Central memory CD4-positive, alpha-beta T cell (primary cell): ENCODE measurements around the gene NFASC.

Experiments
- DNase-seq: peaks from one replicate; pipeline ENCODE4 v3.0.0; 2022

Gene NFASC

DNA sequence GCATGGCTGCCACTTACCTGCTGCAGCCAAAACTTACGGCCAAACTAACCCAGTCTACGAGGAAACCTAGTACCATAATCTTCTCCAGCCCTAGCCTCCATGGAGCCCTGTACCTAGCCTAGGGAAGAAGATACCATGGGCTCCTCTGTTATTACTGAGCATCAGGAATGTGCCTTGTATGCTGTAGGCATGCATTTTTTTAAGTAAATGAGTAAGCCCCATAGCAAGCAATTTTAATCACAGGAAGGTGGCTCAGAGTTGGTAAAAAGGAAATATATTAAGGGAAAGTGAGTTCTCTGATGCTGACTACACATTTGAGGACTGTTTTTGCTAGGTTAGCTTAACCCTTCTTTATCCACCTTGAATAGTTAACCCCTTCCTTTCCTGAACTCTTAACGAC, 21.2 kb downstream of the NFASC start:
- no peak for DNase-seq

DNA sequence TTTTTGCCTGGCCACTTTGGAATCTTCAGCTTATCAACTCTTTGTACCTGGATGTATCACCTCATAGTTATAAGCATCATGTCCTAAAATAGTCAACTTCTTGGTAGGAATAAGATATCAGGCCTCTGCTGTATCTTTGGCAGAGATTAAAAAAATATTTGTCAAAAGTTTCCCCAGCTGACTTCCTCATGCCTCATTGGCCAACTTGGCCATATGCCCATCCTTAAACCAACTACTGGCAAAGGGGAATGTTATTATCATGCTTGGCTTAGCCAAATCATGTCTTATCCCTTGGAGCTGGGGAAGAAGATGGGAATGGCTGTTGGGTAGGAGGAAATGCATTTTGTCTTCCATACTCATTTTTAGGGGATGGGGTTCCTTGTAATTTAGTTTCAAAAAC, 23.4 kb downstream of the NFASC start:
- DNase-seq = no peak

DNA sequence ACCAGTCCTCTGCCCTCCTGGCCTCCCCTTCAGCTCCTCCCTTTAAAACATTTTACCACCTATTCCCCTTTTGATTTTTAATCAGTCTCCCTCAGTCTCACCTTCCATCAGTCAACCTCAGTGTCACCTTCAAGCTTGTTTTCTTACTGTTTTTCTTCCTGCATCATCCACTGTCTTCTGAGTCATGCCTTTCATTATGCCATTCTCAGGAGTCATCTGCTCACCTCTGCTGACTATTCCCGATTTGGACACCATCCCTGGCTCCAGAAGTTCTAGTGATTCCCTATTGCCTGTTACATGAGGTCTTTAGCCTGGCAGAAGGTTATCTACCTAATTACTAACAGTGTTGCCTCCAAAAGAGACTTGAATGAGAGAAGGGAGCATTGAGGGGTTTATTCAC, 23.9 kb downstream of the NFASC start:
- DNase-seq = no peak

DNA sequence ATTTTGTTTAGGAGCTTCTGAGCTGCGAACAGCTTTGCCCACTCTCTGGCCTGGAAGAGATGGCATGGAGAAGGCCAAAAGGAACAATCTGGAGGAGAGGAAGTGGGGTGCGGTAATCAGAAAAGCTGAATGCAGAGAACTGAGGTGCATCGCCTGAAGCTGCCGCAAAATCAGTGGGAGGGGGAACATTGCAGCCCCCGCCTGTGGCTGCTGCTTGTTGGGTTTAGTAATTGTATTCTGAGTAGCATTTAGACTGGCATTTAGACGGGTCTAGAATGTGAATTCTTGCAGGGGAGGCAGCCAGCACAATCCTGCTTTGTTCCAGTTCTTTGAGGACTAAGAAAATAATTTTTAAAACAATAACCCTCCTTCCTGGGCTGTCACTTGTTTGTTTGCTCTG, 25.4 kb downstream of the NFASC start:
- DNase-seq = no peak

DNA sequence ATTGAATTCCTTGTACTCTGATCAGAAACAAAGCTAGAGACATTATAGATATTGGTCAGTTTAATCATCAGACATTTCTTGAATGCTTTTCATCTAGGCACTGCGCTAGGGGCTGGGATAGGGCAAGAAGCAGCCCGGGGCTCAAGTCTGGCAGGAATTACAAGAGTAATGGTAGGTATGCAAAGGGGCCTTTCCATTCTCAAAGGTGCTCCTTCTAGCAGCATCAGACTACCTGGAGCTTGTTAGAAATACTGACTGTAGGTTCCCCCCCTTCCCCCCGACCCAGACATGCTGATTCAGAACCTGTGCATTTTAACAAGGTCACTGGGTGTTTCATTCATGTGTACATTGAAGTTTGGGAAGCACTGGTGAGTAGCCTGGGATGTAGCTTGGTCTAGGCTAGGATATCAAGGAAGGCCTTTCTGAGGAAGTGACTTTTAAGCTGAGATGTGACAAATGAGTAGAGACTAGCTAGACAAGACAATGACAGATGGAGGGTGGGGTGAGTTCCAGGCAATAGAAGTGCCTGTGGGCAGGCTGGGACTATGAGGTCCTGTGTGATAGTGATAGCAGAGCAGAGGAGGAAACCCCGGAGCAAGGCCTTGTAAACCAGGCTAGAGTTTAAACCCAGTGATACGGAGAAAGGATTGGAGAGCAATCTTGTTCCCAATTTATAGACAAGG, 26.3 kb downstream of the NFASC start:
- DNase-seq = no peak

DNA sequence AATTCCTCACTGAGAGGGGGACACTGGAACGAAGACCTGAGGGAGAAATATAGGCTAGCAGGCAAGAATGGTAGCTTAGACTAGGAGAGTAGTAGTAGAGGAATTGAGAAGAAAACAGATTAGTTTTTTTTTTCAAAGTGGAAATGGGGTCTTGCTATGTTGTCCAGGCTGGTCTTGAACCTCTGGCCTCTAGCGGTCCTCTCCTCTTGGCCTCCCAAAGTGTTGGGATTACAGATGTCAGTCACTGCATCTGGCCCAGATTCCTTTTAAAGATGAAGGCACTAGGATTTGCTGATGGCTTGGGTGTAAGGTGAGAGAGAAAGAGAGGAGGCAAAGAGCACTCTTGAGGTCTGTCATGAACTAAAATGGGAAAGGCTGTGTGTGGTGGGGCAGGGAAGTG, 30.1 kb downstream of the NFASC start:
- DNase-seq = no peak

DNA sequence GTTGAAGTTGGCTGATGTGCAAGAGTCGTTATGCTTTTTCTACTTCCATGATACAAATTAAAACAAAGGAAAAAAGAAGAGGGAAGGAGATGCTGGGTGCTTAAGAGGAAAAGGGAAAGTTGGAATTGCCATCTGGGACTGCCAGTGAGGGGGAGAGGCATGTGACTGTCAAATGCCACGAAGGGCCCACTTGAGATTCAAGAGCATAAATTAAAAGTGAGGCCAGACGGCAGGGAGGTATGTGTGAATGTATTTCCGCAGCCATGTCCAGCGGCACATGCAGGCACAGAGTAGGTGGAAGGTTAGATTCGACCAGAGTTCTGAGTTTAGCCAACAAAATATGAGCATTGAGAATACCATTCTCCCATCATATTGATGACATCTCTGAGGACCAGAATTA, 32.0 kb downstream of the NFASC start:
- DNase-seq = no peak

DNA sequence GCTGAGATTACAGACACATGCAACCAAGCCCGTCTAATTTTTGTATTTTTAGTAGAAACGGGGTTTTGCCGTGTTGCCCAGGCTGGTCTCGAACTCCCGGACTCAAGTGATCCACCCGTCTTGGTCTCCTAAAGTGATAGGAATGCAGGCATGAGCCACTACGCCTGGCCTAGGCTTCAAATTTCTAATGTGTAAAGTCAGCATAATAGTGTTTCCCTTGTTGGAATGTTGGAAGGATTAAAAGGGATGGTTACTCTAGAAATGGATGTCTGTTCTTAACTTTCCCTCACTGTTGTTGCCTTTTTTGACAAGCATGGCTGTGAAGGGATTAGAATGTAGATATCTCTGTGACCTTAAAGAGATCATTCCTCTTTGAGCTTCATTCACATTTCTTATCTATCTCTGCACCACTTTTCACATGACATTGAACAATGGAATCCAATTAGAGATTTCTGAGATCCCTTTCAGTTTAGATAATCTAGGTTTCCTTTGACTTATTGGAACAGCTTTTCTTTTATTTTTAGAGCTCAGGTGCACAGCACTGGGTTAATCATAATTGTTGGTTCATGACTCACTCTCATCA, 33.7 kb downstream of the NFASC start:
- DNase-seq = no peak

DNA sequence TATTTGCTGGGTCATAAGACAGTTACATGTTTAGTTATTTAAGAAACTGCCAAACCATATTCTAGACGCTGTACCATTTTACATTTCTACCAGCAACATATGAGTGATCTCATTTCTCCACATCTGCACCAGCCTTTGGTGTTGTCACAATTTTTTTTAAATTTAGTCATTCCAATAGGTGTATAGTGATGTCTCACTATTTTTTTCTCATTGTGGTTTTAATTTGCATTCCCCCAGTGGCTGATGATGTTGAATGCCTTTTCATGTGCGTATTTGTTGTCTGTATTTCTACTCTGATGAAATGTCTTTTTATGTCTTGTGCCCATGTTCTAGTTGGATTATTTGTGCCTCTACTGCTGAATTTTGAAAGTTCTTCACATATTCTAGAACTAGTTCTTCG, 38.4 kb downstream of the NFASC start:
- no peak for DNase-seq

DNA sequence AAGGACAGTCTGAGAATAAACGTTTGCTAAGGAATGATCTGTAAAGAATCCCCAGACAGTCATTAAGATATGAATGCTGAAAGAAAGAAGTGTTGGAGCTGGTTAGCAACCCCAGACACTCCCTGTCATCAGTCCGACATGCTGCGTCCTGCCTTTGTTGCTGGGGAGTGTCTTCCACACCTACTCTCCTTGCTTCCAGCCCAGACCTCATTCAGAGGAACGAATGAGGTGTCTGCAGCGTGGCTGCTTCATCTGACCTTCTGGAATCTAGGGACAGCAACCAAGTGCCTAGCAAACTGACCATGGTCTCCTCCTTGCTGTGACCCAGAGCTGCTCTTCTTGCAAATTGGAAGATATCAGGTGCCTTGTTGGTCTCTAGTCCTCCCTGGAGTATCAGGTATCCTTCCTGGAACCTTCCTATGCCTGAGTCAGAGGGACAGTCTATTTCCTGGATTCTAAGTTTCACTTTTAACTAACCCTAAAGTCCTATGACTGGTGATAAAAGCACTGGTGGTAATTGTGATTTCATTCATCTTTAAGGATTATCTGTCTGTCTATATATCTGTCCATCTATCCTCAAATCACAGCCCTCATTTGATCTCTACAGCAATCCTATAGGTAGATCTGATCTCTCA, 45.3 kb downstream of the NFASC start:
- no peak for DNase-seq

DNA sequence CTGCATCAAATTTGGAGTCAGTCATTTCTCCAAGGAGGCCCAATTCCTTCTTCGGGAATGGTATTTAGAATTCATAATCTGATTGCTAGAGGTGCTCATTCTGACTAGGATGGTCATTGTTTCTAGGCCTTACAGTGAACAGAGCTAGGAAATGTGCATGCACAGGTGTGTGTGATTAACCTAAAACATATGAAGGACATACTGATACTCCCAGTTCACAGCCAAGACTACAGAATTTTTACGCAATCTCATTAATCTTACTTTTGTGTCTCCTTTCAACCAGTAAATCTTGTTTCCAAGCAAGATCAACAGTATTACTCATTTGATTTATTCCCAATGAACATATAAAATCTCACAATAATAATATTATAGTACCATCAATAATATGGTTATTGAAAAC, 47.1 kb downstream of the NFASC start:
- no peak for DNase-seq

DNA sequence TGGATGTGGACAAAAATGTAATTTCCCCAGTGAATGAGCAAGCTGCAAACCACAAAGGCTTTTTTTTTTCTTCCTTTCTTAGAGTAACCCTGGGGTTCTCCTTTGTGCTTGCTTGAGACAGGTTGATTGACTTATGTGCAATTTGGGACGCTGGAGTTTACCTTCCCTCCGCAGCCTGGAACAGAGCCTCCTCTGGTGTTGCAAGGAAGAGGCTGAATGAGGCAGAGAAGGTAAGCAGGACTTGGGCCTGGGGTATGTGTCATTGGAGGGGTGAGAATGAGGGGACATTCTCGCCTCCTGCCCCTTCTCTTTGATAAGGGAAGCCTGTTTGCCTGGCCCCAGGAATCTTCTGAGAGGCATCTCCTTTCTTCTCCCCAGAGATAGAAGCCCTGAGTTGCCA, 49.8 kb downstream of the NFASC start:
- DNase-seq = no peak

DNA sequence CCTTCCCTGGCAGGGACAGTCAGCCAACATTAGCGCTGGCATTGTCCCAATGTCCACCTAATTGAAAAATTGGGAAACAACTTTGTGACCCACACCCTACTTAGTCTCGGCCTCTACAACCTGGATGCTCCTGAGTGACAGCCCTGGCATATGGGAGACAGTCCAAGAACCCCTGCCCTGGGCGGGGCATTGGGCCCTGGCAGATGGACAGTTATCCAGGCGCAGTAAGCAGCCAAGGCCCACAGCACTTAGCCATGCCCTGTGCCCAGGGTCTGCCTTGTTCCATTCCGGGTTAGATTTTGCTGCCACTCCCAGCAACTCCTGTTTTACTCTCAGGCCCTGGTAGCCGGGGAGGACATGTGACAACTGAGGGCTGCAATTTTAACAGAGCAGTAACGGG, 50.3 kb downstream of the NFASC start:
- no peak for DNase-seq

DNA sequence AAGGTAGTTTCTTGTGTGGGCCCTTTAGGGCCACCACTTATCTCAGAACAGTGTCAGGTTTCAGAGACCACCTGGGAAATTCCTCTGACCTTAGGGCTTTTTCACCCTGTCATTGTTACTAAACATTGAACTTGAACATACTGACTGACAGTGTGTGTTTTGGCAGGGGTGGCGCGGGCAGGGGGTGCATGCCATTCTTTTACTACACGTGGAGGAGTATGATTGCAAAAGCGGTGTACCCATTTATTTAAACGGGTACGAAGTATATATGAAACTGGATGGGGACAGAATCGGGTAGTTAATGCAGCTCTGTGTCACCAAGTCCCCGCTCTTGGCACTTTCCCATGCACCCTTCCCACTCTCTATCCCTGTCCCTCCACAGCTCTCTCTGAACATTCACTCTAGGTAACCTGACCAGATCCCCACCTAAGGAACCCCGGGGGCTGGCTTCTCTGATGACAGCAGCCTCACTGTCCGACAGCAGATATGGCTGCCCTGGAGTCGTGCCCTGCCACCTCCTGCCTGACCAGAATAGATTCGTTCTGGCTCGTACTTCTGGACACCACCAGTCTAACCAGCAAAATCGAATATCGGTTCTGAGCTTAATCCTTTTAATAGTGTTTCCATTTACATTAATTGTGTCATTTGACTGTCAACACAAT, 51.3 kb downstream of the NFASC start:
- DNase-seq = no peak

DNA sequence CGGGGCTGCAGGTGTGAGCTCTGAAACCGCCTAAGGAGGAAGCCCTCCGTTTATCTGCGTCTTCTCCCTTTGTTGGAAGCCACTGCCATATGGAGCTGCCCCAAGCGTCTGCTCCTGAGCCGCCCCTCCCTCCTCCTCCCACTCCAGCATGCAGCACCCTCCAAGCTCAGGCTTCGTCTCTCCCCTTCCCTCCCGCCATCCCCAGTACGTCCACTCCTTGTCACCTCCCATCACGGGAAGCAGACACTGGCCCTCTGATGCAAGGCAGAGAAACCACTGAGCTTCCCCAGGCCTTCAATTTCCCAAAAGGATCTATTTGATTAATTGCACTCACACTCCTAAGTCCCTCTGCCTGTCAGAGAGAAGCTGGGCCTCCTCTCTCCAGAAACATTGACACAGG, 52.5 kb downstream of the NFASC start:
- DNase-seq = no peak

DNA sequence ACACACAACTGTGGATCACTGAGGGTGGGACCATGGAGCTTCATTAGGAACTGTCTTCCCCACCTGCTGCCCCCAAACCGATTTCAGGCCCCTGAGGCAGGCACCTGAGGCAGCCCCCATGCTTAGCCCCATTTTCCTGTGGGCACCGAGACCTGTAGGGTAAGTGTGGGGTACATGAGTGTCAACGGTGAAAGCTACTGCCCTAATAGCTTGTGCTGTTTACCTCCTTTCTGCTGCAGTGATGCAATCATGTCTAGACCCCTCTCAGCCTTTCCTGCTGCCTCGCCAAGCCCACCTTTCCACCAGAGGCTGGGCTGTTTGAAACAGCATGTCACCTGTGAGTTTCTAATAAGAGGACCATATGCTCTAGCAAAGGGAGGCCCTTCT, 53.0 kb downstream of the NFASC start:
- DNase-seq = no peak

DNA sequence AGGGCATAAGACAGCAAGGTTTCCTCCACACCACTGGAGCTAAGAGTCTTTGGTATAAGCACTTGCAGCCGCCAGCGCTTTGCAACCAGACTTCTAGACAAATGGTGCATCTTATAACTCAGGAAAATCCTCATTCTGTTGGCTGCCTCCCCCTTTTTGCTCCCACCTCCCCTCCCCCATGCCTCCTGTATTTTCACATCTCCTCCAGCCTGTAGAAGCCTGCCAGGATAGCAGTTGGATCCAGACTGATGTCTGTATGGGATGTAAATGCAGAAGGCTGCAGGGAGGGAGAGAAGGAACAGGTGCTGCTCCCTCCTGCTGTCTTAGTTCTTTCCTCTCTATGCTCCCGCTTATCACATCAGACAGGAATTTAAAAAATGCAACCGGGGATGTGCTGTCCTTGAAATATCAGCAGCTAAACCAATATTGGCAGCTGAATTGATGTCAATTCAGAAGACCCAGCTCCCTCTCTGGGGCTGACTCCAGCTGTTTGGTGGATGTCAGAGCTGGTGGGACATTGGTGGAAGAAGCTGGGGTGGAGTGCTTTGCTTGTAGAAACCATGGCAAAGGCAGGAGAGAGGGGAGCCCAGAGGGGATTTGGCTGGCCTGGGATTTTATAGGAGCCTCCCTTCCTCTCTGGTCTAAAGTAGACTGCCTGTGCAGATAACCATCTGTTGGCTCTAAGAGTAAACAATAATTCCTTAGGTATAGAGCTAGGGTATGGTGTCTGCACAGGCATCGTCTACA, 53.5 kb downstream of the NFASC start:
- no peak for DNase-seq

DNA sequence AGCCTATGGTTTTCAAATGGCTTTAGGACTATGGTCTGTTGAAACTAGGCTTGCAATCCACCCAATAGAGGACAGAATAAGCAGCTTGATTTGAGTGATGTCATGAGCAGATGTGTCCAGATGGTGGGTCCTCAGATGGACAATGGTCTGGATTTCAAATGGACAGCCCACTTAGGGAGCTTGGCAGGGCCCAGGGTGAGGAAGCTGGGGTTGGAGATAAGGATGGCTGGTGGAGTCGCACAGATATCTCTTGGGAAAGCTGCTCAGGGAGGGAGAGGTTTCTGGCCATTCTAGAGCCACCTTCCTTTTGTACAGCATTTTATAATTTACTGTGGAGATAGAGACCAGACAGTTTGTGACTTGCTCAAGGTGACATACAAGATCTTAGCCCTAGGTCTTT, 55.0 kb downstream of the NFASC start:
- DNase-seq = no peak

DNA sequence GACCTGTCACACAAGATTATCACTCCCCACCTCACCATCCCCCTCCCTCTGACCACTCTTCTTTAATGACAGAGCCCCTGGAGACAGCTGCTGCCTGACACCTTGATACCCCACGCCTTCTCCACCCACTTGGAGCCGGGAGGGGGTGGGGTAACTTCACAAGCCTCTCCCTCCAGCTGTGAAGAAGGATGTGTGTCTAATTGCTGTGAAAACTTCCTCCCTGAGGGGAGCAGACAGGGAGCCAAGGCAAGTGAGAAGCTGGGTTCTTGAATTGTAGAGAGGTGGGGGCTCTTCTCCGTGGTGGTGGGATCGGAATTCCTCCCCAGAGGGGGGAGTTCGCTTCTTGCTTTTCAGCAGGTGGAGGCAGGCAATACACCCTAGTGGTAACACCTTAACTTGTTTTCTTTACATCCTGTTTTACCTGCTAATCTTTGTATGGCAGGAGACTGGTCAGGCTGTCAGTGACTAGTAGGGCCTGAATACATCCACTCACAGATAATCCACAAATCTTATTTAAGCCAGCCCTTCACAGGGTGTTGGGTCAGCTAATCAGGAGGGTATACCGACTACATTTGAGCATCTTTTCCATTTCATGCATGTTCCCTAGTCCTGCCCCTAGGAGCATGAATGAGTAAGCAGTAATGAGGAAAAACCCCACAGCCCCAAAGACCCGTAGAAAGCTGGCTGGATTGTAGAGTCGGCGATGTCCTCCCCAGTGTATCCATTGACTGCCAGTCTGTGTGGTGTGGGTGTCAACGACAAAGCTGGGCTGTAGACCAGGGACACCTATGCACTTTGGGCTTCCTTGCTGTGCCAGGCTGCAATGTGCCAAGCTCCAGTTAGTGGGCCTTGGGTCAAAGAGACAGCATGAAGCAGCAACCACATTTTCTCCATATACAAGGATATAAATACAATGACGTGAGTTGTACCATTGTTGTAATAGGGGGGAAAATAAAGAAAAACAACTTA, 57.3 kb downstream of the NFASC start:
- DNase-seq = no peak

DNA sequence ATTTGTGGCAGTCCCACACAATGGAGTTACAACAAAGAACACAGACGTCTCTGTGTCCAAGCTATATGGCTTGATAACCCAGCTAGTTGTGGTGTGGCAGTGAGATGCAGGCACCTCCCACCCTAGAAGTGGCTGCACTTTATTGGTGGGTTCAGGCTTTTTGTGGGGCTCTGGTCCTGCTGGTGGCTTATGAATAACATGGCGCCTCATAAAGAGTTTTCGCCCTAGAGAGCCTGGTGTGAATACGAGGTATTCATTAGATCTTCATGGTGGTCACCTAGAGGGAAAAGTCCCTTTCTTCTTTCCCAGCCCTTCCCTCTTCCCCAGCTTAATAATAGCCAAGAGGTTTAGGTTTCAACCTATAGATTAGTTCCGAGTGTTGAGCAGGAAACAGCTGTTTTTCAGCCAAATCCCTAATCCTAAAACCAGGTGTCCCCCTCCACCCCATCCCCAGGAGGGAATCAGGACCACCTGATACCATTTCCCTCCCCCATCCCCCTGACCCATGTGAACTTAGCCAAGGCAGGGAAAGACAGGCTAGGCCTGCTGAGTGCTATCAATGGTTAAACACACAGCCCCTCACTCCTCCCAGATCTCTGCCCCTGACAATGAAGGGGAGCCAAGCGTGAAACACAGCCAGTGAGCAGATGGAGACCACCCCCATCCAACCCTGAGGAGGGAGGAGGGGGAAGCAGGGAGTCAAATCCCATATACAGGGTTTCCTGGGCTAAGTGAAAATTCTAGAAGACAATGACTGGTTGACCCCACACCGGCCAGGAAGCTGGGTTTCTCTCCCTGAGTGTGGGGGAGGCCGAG, 58.2 kb downstream of the NFASC start:
- no peak for DNase-seq

DNA sequence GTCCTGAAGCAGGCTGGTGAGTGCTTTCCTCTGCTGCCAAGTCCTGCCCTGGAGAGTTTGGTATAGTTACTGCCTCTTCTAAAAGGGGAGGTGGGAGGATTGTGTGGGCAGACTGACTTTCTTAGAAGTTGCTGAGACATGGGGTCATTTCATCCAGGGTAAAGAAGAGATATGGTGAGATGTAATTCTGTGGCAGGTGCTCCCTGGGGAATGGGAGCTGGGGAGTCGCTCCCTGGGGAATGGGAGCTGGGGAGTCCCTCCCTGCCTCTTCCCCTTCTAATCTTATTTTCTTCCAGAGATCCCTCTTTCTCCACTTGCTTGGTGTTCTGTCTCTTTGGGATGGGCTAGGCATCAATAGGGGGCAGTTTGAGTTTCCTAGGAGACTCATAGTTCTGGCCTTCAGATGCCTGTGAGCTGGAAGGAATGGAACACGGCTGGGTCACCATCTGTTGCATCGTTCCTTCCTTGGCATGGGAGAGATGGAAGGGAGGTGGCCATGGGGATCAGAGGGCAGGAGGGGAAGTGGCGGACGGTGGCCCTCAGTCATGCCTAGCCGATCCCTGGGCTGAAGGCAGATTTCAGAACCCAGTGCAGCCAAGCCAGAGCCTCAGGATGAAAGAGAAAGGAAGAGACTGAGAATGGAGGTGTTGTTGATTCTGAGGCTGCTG, 59.0 kb downstream of the NFASC start:
- DNase-seq = no peak
